Activated effector memory CD4-positive, alpha-beta T cell treated with Interleukin-2 at 50 U/mL for 16 hours (primary cell): Measurements from ENCODE around the gene SIK3.
A peak's percentile ranks its signal among the peaks of the same experiment; 100 is the strongest.
"Not testable (repeated sequence)": the region's sequence is repeated elsewhere in the genome, so short reads cannot be mapped to it uniquely, and the experiment has no call there.

ENCODE experiments used
- DNase-seq: peaks from one replicate; pipeline ENCODE4 v3.0.0-alpha.2; 2020

Gene SIK3

GRCh38 chr11:116855413-116855812, 242.8 kb downstream of the SIK3 start:
- DNase-seq = no peak

- DNase-seq = peak; percentile 35
These were observed 244.7 kb downstream of the SIK3 start for GRCh38 chr11:116853461-116854073.

- no peak for DNase-seq
These were observed 245.8 kb downstream of the SIK3 start for GRCh38 chr11:116852261-116853031.

- DNase-seq = peak; percentile 27
These were observed 246.6 kb downstream of the SIK3 start for GRCh38 chr11:116851626-116852025.

- DNase-seq = no peak
These were observed 248.7 kb downstream of the SIK3 start for GRCh38 chr11:116849486-116849885.

GRCh38 chr11:116849060-116849459, 249.2 kb downstream of the SIK3 start:
- no peak for DNase-seq

GRCh38 chr11:116847612-116848011, 250.6 kb downstream of the SIK3 start:
- no peak for DNase-seq

- DNase-seq = no peak
These were observed 253.5 kb downstream of the SIK3 start for GRCh38 chr11:116844722-116845121.

- no peak for DNase-seq
These were observed 254.6 kb downstream of the SIK3 start for GRCh38 chr11:116843661-116844060.

- DNase-seq = no peak
These were observed 255.3 kb downstream of the SIK3 start for GRCh38 chr11:116842909-116843308.

GRCh38 chr11:116842117-116842516, 256.1 kb downstream of the SIK3 start:
- no peak for DNase-seq

GRCh38 chr11:116840746-116841296, 257.4 kb downstream of the SIK3 start:
- no peak for DNase-seq

GRCh38 chr11:116840224-116840745, 257.9 kb downstream of the SIK3 start:
- no peak for DNase-seq

- no peak for DNase-seq
These were observed 259.7 kb downstream of the SIK3 start for GRCh38 chr11:116838321-116839084.

- DNase-seq = no peak
These were observed 260.8 kb downstream of the SIK3 start, which contains the start of gene APOA1 for GRCh38 chr11:116837231-116838091. TSS of gene APOA1 (minus strand) at chr11:116837622. CDS start at chr11:116837387, 235 bp downstream.

GRCh38 chr11:116836632-116836991, 261.6 kb downstream of the SIK3 start:
- DNase-seq = no peak

- DNase-seq = peak; percentile 72
These were observed 262.2 kb downstream of the SIK3 start for GRCh38 chr11:116835791-116836631.

GRCh38 chr11:116835042-116835772, 263.0 kb downstream of the SIK3 start:
- DNase-seq = no peak

- not testable (repeated sequence) for DNase-seq
These were observed 263.6 kb downstream of the SIK3 start for GRCh38 chr11:116834535-116835041.
